GM18907 (cell line): Measurements from ENCODE around the gene MAST4.

Source experiments
- ATAC-seq: cut with Tn5 transposase; IDR thresholded peaks from one replicate; pipeline ENCODE4 v1.9.1; 2021; ENCODE audit warnings: mild to moderate bottlenecking, moderate library complexity; ENCODE audit not compliant: unreplicated experiment

The MAST4 gene

GRCh38 chr5:67031692-67032091, 435.5 kb downstream of the MAST4 start:
- ATAC-seq = no peak

- no peak for ATAC-seq
Measured at GRCh38 chr5:67032921-67033664, 436.9 kb downstream of the MAST4 start.

- no peak for ATAC-seq
Measured at GRCh38 chr5:67033880-67034651, 437.9 kb downstream of the MAST4 start.

- no peak for ATAC-seq
Measured at GRCh38 chr5:67035098-67035740, 439.0 kb downstream of the MAST4 start.

- no peak for ATAC-seq
Measured at GRCh38 chr5:67037171-67037570, 441.0 kb downstream of the MAST4 start.

- ATAC-seq = no peak
Measured at GRCh38 chr5:67038817-67039603, 442.8 kb downstream of the MAST4 start.

GRCh38 chr5:67042176-67043003, 446.2 kb downstream of the MAST4 start:
- no peak for ATAC-seq

- no peak for ATAC-seq
Measured at GRCh38 chr5:67043796-67044511, 447.8 kb downstream of the MAST4 start.

GRCh38 chr5:67045816-67046740, 449.9 kb downstream of the MAST4 start:
- no peak for ATAC-seq

- ATAC-seq = no peak
Measured at GRCh38 chr5:67047160-67047559, 451.0 kb downstream of the MAST4 start.

GRCh38 chr5:67047616-67048015, 451.4 kb downstream of the MAST4 start:
- no peak for ATAC-seq

GRCh38 chr5:67050125-67050524, 453.9 kb downstream of the MAST4 start:
- no peak for ATAC-seq

GRCh38 chr5:67050635-67051034, 454.4 kb downstream of the MAST4 start:
- no peak for ATAC-seq

GRCh38 chr5:67051164-67051563, 455.0 kb downstream of the MAST4 start:
- no peak for ATAC-seq

GRCh38 chr5:67052034-67052433, 455.8 kb downstream of the MAST4 start:
- no peak for ATAC-seq

GRCh38 chr5:67053229-67053628, 457.0 kb downstream of the MAST4 start:
- ATAC-seq = no peak

GRCh38 chr5:67058998-67059743, 463.0 kb downstream of the MAST4 start:
- ATAC-seq = no peak
